Measurements from ENCODE around the gene SYNPO2. TPM values are rescaled to one million over a fixed set of nuclear protein-coding genes. Genes with fewer than 3 reads are reported as not detected.

The SYNPO2 gene
- polyA plus RNA-seq, 1 donor: 155 TPM

GRCh38 chr4:118935819-118936218 is 47.2 kb downstream of the SYNPO2 start:
- no peak for DNase-seq

- no peak for DNase-seq
Observed at GRCh38 chr4:118936406-118936805, 47.8 kb downstream of the SYNPO2 start.

- no peak for DNase-seq
Observed at GRCh38 chr4:118939169-118939783, 50.6 kb downstream of the SYNPO2 start.

GRCh38 chr4:118941149-118941548 is 52.5 kb downstream of the SYNPO2 start:
- no peak for DNase-seq

- DNase-seq: no peak
Observed at GRCh38 chr4:118941799-118942198, 53.1 kb downstream of the SYNPO2 start.

GRCh38 chr4:118942465-118942864 is 53.8 kb downstream of the SYNPO2 start:
- no peak for DNase-seq

- DNase-seq: no peak
Observed at GRCh38 chr4:118947095-118947494, 58.4 kb downstream of the SYNPO2 start.

- no peak for DNase-seq
Observed at GRCh38 chr4:118948545-118949144, 60.0 kb downstream of the SYNPO2 start.

- no peak for DNase-seq
Observed at GRCh38 chr4:118950224-118950623, 61.6 kb downstream of the SYNPO2 start.

GRCh38 chr4:118950929-118951570 is 62.4 kb downstream of the SYNPO2 start:
- no peak for DNase-seq

GRCh38 chr4:118953276-118953675 is 64.6 kb downstream of the SYNPO2 start:
- no peak for DNase-seq

- no peak for DNase-seq
Observed at GRCh38 chr4:118954246-118954645, 65.6 kb downstream of the SYNPO2 start.

- DNase-seq: no peak
Observed at GRCh38 chr4:118955515-118955914, 66.9 kb downstream of the SYNPO2 start.

- DNase-seq: no peak
Observed at GRCh38 chr4:118957722-118958445, 69.2 kb downstream of the SYNPO2 start.

- DNase-seq: no peak
Observed at GRCh38 chr4:118962540-118962939, 73.9 kb downstream of the SYNPO2 start.

- DNase-seq: no peak
Observed at GRCh38 chr4:118964891-118965411, 76.3 kb downstream of the SYNPO2 start.

GRCh38 chr4:118967393-118967792 is 78.7 kb downstream of the SYNPO2 start:
- DNase-seq: no peak

- peak; percentile 59 for DNase-seq
Observed at GRCh38 chr4:118968005-118968404, 79.4 kb downstream of the SYNPO2 start.

- DNase-seq: no peak
Observed at GRCh38 chr4:118968813-118969212, 80.2 kb downstream of the SYNPO2 start.

GRCh38 chr4:118969359-118969758 is 80.7 kb downstream of the SYNPO2 start:
- DNase-seq: peak; percentile 79

- no peak for DNase-seq
Observed at GRCh38 chr4:118972167-118972566, 83.5 kb downstream of the SYNPO2 start.

- DNase-seq: no peak
Observed at GRCh38 chr4:118973295-118973694, 84.6 kb downstream of the SYNPO2 start.

- no peak for DNase-seq
Observed at GRCh38 chr4:118974758-118975157, 86.1 kb downstream of the SYNPO2 start.

All from hindlimb muscle (tissue), 1 donor.